Measurements from ENCODE around the gene SCG2. TPM values are rescaled to one million over a fixed set of nuclear protein-coding genes. Genes with fewer than 3 reads are reported as not detected.

The SCG2 gene
- total RNA-seq, 2 experiments from 2014 or later, result not detected

- Histone ChIP-seq H3K27me3 (ENCODE audit: control insufficient read depth in 1 of 2, insufficient read depth in 2 of 2, low read length in 2 of 2) (peaks cover 2 to 3% of the 10 kb centered on the region in 2 experiments), H3K9me3 (ENCODE audit: control insufficient read depth in 1 of 2, insufficient read depth in 1 of 2, low read length in 2 of 2) (no peaks in the 10 kb centered on the region), H3K4me1 (ENCODE audit: insufficient read depth, low read length) (no peaks in the 10 kb centered on the region), H3K27ac (ENCODE audit: low read depth in 1 of 2, low read length in 2 of 2) (no peak overlapping the region), H3K4me3 (ENCODE audit: low read length) (no peak overlapping the region), H3K36me3 (ENCODE audit: insufficient read depth, low read length) (no peaks in the 10 kb centered on the region)
- Mint-ChIP-seq H3K4me1 (ENCODE audit: low read depth) (no peaks in the 10 kb centered on the region), H3K9me3 (peaks cover 2% of the 10 kb centered on the region), H3K36me3 (ENCODE audit: low read depth) (no peaks in the 10 kb centered on the region), H3K4me3 (no peak overlapping the region), H3K27ac (no peak overlapping the region), H3K27me3 (peaks cover 31% of the 10 kb centered on the region)
- no peak for DNase-seq
- TF ChIP-seq, protein P1, sequence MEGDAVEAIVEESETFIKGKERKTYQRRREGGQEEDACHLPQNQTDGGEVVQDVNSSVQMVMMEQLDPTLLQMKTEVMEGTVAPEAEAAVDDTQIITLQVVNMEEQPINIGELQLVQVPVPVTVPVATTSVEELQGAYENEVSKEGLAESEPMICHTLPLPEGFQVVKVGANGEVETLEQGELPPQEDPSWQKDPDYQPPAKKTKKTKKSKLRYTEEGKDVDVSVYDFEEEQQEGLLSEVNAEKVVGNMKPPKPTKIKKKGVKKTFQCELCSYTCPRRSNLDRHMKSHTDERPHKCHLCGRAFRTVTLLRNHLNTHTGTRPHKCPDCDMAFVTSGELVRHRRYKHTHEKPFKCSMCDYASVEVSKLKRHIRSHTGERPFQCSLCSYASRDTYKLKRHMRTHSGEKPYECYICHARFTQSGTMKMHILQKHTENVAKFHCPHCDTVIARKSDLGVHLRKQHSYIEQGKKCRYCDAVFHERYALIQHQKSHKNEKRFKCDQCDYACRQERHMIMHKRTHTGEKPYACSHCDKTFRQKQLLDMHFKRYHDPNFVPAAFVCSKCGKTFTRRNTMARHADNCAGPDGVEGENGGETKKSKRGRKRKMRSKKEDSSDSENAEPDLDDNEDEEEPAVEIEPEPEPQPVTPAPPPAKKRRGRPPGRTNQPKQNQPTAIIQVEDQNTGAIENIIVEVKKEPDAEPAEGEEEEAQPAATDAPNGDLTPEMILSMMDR (IDR thresholded peaks at IDR 0.05), result no peak
- ATAC-seq (ENCODE audit: poor library complexity), result no peak
- POLR2A ChIA-PET, result no interaction called here
- intact Hi-C loops (cut with DNase I, micrococcal nuclease), result no loop called here
- CTCF ChIA-PET, result no interaction called here
These were observed 5.3 kb upstream of the SCG2 start for GRCh38 chr2:223607476-223607875.

DNA sequence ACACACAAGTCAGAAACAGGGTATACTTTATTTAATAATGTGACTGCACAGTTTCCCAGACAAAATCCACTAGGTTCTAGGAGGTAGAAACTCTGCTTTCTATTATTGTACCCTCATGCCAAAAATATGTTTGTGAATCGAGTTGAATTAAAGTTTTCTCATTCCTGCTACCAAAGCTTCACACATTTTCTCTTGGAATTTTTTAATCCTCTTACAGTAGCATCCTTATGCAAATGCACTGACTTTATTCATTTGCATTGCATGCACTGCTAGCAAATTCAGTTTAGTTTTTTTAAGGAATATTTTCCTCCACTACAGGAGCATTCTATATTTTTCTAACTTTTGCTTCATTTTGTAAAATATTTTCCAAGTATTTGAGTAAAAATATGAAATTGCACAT, 4.8 kb upstream of the SCG2 start:
- ATAC-seq (ENCODE audit: poor library complexity) (no peak), DNase-seq (no peak)
- H3K4me1 Mint-ChIP-seq (ENCODE audit: low read depth), result no peaks in the 10 kb centered on the region
- no peak overlapping the region for H3K27ac ChIP-seq (ENCODE audit: low read depth in 1 of 2, low read length in 2 of 2)
- ChIA-PET POLR2A (no interaction called here), CTCF (no interaction called here)
- H3K36me3 Mint-ChIP-seq (ENCODE audit: low read depth), result no peaks in the 10 kb centered on the region
- no peak overlapping the region for H3K27ac Mint-ChIP-seq
- no peaks in the 10 kb centered on the region for H3K27me3 ChIP-seq (ENCODE audit: control insufficient read depth in 1 of 2, insufficient read depth in 2 of 2, low read length in 2 of 2)
- H3K4me3 ChIP-seq (ENCODE audit: low read length), result no peak overlapping the region
- H3K4me3 Mint-ChIP-seq, result no peak overlapping the region
- peaks cover 2% of the 10 kb centered on the region for H3K9me3 Mint-ChIP-seq
- H3K4me1 ChIP-seq (ENCODE audit: insufficient read depth, low read length), result no peaks in the 10 kb centered on the region
- TF ChIP-seq, protein P1 (IDR thresholded peaks at IDR 0.05), result no peak
- peaks cover 26% of the 10 kb centered on the region for H3K27me3 Mint-ChIP-seq
- intact Hi-C loops (cut with DNase I, micrococcal nuclease), result no loop called here
- H3K36me3 ChIP-seq (ENCODE audit: insufficient read depth, low read length), result no peaks in the 10 kb centered on the region
- H3K9me3 ChIP-seq (ENCODE audit: control insufficient read depth in 1 of 2, insufficient read depth in 1 of 2, low read length in 2 of 2), result no peaks in the 10 kb centered on the region

DNA sequence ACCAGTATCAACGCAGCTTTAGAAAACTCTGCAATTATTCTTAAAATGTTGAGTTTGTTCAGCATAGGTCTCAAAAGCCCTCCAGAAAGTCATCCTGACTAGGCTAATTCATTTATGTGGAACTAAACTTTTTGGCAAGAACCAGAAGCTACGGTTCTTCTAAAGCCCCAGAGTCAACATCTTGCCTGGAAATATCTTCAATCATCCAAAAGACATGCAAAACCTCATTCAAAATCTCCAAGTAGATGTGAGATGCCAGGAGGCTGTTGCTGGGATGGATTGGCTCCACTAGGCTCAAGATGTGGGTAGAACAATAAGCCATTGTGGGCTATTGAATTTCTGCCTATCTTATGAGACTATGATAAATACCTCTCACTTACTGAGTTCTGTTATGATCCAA, 2.1 kb upstream of the SCG2 start:
- POLR2A ChIA-PET, result no interaction called here
- no peaks in the 10 kb centered on the region for H3K36me3 Mint-ChIP-seq (ENCODE audit: low read depth)
- Histone ChIP-seq H3K27ac (ENCODE audit: low read depth in 1 of 2, low read length in 2 of 2) (no peak overlapping the region), H3K36me3 (ENCODE audit: insufficient read depth, low read length) (no peaks in the 10 kb centered on the region), H3K9me3 (ENCODE audit: control insufficient read depth in 1 of 2, insufficient read depth in 1 of 2, low read length in 2 of 2) (no peaks in the 10 kb centered on the region), H3K4me1 (ENCODE audit: insufficient read depth, low read length) (no peaks in the 10 kb centered on the region), H3K27me3 (ENCODE audit: control insufficient read depth in 1 of 2, insufficient read depth in 2 of 2, low read length in 2 of 2) (no peaks in the 10 kb centered on the region), H3K4me3 (ENCODE audit: low read length) (no peak overlapping the region)
- H3K9me3 Mint-ChIP-seq, result no peaks in the 10 kb centered on the region
- TF ChIP-seq, protein P1 (IDR thresholded peaks at IDR 0.05), result no peak
- no peak overlapping the region for H3K4me3 Mint-ChIP-seq
- H3K27me3 Mint-ChIP-seq, result peaks cover 21% of the 10 kb centered on the region
- H3K27ac Mint-ChIP-seq, result no peak overlapping the region
- CTCF ChIA-PET, result no interaction called here
- intact Hi-C loops (cut with DNase I, micrococcal nuclease), result no loop called here
- no peaks in the 10 kb centered on the region for H3K4me1 Mint-ChIP-seq (ENCODE audit: low read depth)
- DNase-seq (no peak), ATAC-seq (ENCODE audit: poor library complexity) (no peak)

Data from CD4-positive, alpha-beta T cell (primary cell).